ENCODE results near the gene OR8B12. TPM values are rescaled to one million over a fixed set of nuclear protein-coding genes. Genes with fewer than 3 reads are reported as not detected.

OR8B12 gene, protein sequence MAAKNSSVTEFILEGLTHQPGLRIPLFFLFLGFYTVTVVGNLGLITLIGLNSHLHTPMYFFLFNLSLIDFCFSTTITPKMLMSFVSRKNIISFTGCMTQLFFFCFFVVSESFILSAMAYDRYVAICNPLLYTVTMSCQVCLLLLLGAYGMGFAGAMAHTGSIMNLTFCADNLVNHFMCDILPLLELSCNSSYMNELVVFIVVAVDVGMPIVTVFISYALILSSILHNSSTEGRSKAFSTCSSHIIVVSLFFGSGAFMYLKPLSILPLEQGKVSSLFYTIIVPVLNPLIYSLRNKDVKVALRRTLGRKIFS
- total RNA-seq: not detected
- long read RNA-seq: 0 reads

DNA sequence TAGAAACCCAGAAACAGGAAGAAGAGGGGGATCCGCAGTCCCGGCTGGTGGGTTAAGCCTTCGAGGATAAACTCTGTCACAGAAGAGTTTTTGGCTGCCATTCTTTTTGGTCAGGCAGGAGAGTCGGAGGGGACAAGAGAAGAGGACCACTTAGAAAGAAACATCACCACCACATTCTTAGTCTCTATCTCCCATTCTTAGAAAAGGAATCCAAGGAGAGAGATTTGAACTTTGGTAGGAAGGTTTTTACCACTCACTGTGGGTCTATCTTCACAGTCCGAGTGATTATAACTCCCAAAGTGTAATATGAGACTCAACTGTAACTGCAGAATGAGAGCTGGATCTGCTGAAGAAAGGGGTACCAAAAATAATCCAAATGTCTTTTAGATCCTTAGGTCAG, at the start of gene OR8B12:
Gene OR8B12 (minus strand): TSS at position 101 of the 400 bp plus-strand sequence. CDS start 0 bp downstream, at position 101.
- no peaks in the 10 kb centered on the region for H3K36me3 ChIP-seq
- H3K9me3 ChIP-seq: no peaks in the 10 kb centered on the region
- DNase-seq (no peak), ATAC-seq (no peak)
- intact Hi-C loops (cut with DNase I): no loop called here
- no peak within 1 kb of the TSS for H3K4me3 ChIP-seq
- TF ChIP-seq, protein P1, sequence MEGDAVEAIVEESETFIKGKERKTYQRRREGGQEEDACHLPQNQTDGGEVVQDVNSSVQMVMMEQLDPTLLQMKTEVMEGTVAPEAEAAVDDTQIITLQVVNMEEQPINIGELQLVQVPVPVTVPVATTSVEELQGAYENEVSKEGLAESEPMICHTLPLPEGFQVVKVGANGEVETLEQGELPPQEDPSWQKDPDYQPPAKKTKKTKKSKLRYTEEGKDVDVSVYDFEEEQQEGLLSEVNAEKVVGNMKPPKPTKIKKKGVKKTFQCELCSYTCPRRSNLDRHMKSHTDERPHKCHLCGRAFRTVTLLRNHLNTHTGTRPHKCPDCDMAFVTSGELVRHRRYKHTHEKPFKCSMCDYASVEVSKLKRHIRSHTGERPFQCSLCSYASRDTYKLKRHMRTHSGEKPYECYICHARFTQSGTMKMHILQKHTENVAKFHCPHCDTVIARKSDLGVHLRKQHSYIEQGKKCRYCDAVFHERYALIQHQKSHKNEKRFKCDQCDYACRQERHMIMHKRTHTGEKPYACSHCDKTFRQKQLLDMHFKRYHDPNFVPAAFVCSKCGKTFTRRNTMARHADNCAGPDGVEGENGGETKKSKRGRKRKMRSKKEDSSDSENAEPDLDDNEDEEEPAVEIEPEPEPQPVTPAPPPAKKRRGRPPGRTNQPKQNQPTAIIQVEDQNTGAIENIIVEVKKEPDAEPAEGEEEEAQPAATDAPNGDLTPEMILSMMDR (IDR thresholded peaks at IDR 0.05): no peak
- no peak within 1 kb of the TSS for H3K27ac ChIP-seq
- H3K4me1 ChIP-seq: no peaks in the 10 kb centered on the region
- no peaks in the 10 kb centered on the region for H3K27me3 ChIP-seq

DNA sequence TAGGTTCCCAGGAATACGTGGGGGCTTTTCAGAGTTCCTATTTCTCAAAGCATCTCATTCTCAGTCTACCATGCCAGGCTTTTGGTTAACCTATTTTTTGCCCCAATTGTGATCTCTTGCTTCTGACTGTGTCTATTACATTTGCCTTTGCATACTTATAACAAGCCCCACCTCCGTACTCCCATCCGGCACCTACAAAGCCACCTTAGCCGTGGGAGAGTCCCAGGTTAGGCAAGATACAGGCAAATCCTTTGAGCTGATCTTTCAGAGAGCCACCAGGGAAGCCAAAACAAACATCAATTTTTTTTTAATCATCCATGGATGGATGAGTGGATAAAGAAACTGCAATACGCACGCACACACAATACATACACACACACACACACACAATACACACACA, 49.2 kb upstream of the OR8B12 start:
- DNase-seq (no peak), ATAC-seq (peak; percentile 47)
- Histone ChIP-seq H3K27ac (no peak overlapping the region), H3K36me3 (no peaks in the 10 kb centered on the region), H3K4me1 (no peaks in the 10 kb centered on the region), H3K9me3 (no peaks in the 10 kb centered on the region), H3K27me3 (peaks cover 16% of the 10 kb centered on the region), H3K4me3 (no peak overlapping the region)
- intact Hi-C loops (cut with DNase I): no loop called here
- TF ChIP-seq, protein P1 (IDR thresholded peaks at IDR 0.05): no peak

DNA sequence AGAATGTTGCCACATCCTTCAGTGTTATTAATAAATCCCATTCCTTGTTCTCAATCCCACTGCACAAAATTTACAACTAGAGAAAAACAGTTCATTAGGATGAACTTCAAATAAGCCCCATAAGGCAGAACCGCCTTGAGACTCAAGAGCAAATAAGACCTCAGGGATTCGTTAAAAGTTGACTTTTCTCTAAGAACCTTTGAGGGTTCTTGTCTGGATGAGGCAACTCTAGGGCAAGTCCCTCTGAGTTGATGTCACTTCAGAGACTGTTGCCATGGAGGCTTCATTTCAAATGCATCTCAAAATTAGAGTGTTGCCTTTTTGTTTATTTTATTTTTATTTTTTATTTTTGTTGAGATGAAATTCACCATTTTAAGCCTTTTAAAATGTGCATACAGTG, 48.0 kb upstream of the OR8B12 start:
- TF ChIP-seq, protein P1 (IDR thresholded peaks at IDR 0.05): no peak
- ATAC-seq (peak; percentile 47), DNase-seq (no peak)
- peaks cover 21% of the 10 kb centered on the region for H3K27me3 ChIP-seq
- no peak overlapping the region for H3K27ac ChIP-seq
- intact Hi-C loops (cut with DNase I): no loop called here
- H3K4me3 ChIP-seq: no peak overlapping the region
- H3K36me3 ChIP-seq: no peaks in the 10 kb centered on the region
- no peaks in the 10 kb centered on the region for H3K4me1 ChIP-seq
- H3K9me3 ChIP-seq: no peaks in the 10 kb centered on the region

DNA sequence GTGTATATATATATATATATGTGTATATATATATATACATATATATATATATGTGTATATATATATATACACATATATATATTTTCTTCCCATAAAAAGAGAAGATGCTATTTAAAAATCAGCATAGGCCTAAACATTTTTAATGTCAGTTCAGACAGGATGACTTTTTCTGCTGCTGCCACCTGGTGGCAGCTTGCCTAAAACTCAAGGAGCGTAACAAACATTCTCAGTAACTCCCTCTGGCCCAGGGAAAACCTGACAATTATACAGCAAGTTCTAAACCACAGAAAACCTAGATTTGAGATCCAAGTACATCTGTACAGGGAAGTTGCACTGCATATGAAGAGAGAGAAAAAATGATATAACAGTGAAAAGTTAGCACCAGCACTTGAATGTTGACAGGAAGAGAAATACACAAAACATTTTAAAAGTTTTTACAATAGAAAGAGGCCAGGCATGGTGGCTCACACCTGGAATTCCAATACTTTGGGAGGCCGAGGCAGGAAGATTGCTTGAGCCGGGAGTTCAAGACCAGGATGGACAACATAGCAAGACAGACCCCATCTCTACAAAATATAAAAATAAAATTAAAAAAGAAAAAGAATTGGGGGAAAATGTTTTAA, 42.9 kb upstream of the OR8B12 start:
- Histone ChIP-seq H3K4me3 (no peak overlapping the region), H3K27me3 (peaks cover 14% of the 10 kb centered on the region), H3K36me3 (no peaks in the 10 kb centered on the region), H3K27ac (no peak overlapping the region), H3K4me1 (no peaks in the 10 kb centered on the region), H3K9me3 (no peaks in the 10 kb centered on the region)
- intact Hi-C loops (cut with DNase I): no loop called here
- TF ChIP-seq, protein P1 (IDR thresholded peaks at IDR 0.05): peak; percentile 67
- peak; percentile 70 for DNase-seq
- ATAC-seq: peak; percentile 71

DNA sequence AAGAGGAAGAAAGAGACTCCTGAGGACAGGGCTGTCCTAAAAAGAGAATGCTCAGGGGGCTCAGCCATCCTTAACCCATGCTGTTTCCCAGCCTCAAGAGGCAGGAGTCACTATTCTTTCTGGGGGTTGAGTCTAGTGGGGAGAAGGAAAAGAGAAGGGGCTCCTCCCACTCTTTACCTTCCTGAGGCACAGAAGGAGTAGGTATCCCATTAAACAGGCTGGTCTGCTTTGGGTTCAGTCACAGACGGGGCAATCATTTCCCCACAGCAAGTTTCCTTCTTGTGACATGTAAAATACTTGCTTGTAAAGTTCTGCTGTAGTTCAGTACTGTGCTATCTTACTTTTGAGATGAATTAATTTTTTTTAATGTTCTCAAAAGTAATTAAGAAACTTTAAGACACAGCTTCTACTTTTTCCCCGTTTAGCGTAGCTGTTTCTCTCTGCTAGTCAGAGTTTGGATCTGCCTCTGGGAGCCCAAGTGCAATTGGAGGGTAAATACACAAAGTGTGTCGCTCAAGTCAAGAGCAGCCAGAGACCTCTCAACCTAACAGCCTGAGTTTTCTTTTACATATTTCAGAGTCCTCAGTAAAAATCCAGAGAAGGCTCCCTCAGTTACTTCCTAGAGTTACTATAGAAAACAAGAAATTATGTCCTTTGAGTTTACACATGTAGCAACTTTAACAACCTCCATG, 41.4 kb upstream of the OR8B12 start:
- TF ChIP-seq, protein P1 (IDR thresholded peaks at IDR 0.05): no peak
- Histone ChIP-seq H3K36me3 (no peaks in the 10 kb centered on the region), H3K27me3 (peaks cover 14% of the 10 kb centered on the region), H3K9me3 (no peaks in the 10 kb centered on the region), H3K27ac (no peak overlapping the region), H3K4me3 (no peak overlapping the region), H3K4me1 (no peaks in the 10 kb centered on the region)
- intact Hi-C loops (cut with DNase I): no loop called here
- no peak for DNase-seq
- peak; percentile 58 for ATAC-seq

Measured in upper lobe of right lung (tissue), 1 donor.